ENCODE measurements around the gene CLASP1. TPM values are rescaled to one million over a fixed set of nuclear protein-coding genes. Genes with fewer than 3 reads are reported as not detected.
A peak's percentile ranks its signal among the peaks of the same experiment; 100 is the strongest.

The CLASP1 gene
- total and polyA plus RNA-seq, 11 donors: 16.0 to 84.5 (median 60.2) TPM

GRCh38 chr2:121539750-121540469, 109.4 kb downstream of the CLASP1 start:
- Histone ChIP-seq H3K27me3 (no peaks in the 10 kb centered on the region), H3K9me3 (no peaks in the 10 kb centered on the region), H3K27ac (peak overlapping the region in 2 of 12 donors; percentile 7 to 42), H3K4me1 (peaks cover 0 to 77% (median 37%) of the 10 kb centered on the region in 12 donors), H3K4me3 (no peak overlapping the region), H3K36me3 (no peaks in the 10 kb centered on the region)
- WGBS, 4 donors: 81 to 90% (median 82%) methylated on average over 4 of the region's 4 CpGs
- intact Hi-C loops (cut with DNase I): loop anchor here in 5 of 10 donors (5.0 to 10.0 kb wide), 4 partner anchors 42 to 175 kb away; no protein-coding TSS in a partner anchor
- ATAC-seq (no peak), DNase-seq (no peak)
- no peak for TF ChIP-seq POLR2A (IDR thresholded peaks at IDR 0.05)
- TF ChIP-seq, protein P1, sequence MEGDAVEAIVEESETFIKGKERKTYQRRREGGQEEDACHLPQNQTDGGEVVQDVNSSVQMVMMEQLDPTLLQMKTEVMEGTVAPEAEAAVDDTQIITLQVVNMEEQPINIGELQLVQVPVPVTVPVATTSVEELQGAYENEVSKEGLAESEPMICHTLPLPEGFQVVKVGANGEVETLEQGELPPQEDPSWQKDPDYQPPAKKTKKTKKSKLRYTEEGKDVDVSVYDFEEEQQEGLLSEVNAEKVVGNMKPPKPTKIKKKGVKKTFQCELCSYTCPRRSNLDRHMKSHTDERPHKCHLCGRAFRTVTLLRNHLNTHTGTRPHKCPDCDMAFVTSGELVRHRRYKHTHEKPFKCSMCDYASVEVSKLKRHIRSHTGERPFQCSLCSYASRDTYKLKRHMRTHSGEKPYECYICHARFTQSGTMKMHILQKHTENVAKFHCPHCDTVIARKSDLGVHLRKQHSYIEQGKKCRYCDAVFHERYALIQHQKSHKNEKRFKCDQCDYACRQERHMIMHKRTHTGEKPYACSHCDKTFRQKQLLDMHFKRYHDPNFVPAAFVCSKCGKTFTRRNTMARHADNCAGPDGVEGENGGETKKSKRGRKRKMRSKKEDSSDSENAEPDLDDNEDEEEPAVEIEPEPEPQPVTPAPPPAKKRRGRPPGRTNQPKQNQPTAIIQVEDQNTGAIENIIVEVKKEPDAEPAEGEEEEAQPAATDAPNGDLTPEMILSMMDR (IDR thresholded peaks at IDR 0.05): no peak

DNA sequence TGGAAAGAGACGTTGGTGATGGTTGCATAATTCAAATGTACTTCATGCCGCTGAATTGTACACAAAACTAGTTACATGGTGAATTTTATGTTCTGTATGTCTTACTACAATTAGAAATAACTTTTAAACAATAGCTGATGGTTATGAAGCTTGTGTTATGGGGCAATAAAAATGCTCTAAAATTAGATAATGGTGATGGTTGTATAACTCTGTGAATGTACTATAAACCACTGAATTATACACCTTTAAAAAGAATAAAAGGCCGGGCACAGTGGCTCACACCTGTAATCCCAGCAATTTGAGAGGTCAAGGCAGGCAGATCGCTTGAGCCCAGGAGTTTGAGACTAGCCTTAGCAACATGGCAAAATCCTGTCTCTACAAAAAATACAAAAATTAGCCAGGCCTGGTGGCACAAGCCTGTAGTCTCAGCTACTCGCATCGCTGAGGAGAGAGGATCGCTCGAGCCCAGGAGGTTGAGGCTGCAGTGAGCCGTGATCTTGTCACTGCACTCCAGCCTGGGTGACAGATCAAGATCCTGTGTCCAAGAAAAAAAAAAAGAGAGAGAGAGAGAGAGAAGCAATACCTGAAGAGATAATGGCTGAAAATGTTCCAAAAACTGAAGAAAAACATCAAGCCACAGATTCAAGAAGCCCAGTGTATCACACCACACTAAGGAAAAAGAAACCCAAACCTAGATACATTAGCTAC, 112.3 kb downstream of the CLASP1 start:
- no peak overlapping the region for H3K4me3 ChIP-seq
- intact Hi-C loops (cut with DNase I): loop anchor here in 4 of 10 donors (10.0 kb wide), 3 partner anchors 48 to 178 kb away; no protein-coding TSS in a partner anchor
- TF ChIP-seq POLR2A (IDR thresholded peaks at IDR 0.05): no peak
- TF ChIP-seq, protein P1 (IDR thresholded peaks at IDR 0.05): no peak
- no peaks in the 10 kb centered on the region for H3K9me3 ChIP-seq
- ATAC-seq: no peak
- H3K27ac ChIP-seq: no peak overlapping the region
- no peaks in the 10 kb centered on the region for H3K27me3 ChIP-seq
- H3K36me3 ChIP-seq: no peaks in the 10 kb centered on the region
- peaks cover 0 to 76% (median 35%) of the 10 kb centered on the region in 12 donors for H3K4me1 ChIP-seq
- WGBS, 4 donors: 87 to 89% (median 87%) methylated on average over 9 of the region's 9 CpGs
- DNase-seq: no peak

GRCh38 chr2:121536347-121536746, 112.9 kb downstream of the CLASP1 start:
- Histone ChIP-seq H3K36me3 (no peaks in the 10 kb centered on the region), H3K4me1 (peaks cover 0 to 75% (median 37%) of the 10 kb centered on the region in 12 donors), H3K9me3 (no peaks in the 10 kb centered on the region), H3K27ac (no peak overlapping the region), H3K27me3 (no peaks in the 10 kb centered on the region), H3K4me3 (no peak overlapping the region)
- TF ChIP-seq, protein P1 (IDR thresholded peaks at IDR 0.05): no peak
- no peak for TF ChIP-seq POLR2A (IDR thresholded peaks at IDR 0.05)
- intact Hi-C loops (cut with DNase I): loop anchor here in 4 of 10 donors (10.0 kb wide), 3 partner anchors 48 to 178 kb away; no protein-coding TSS in a partner anchor
- ATAC-seq (no peak), DNase-seq (no peak)
- 68 to 89% (median 77%) methylated on average over 1 of the region's 1 CpG for WGBS, 4 donors

GRCh38 chr2:121534007-121534406, 115.3 kb downstream of the CLASP1 start:
- peak overlapping the region in 6 of 12 donors; percentile 9 to 49 (median 24) for H3K27ac ChIP-seq
- no peak for DNase-seq
- H3K4me3 ChIP-seq: no peak overlapping the region
- no peak for TF ChIP-seq POLR2A (IDR thresholded peaks at IDR 0.05)
- TF ChIP-seq, protein P1 (IDR thresholded peaks at IDR 0.05): no peak
- intact Hi-C loops (cut with DNase I): loop anchor here (5.0 to 10.0 kb wide), 8 partner anchors 48 to 203 kb away; partner anchors contain the start of genes CLASP1 (in 4 of the 10) and NIFK (in 4 of the 10)
- no peaks in the 10 kb centered on the region for H3K9me3 ChIP-seq
- H3K4me1 ChIP-seq: peaks cover 0 to 61% (median 34%) of the 10 kb centered on the region in 12 donors
- no peaks in the 10 kb centered on the region for H3K27me3 ChIP-seq
- no peaks in the 10 kb centered on the region for H3K36me3 ChIP-seq
- no peak for ATAC-seq

Data from heart left ventricle (tissue), 16 donors.